K562 (cell line): ENCODE measurements around the gene GABRB3. TPM values are rescaled to one million over a fixed set of nuclear protein-coding genes. Genes with fewer than 3 reads are reported as not detected.

Experiments used
- ATAC-seq: fragments of 200-7000 bp; cut with Tn5 transposase; 3 replicates; pipeline ENCODE4 v1.9.1; 2020; ENCODE audit warnings: moderate library complexity
- BruUV-seq: library from RNA; stranded (reverse); fragments of 400-500 nt; replicated peaks from 2 replicates; lab custom pipeline; 2021; lab: Mats Ljungman, UMichigan
- CTCF ChIA-PET: fragments of 300-600 bp; formaldehyde crosslinking; extraction: SDS; loops from one replicate; lab custom pipeline; 2021; ENCODE audit warnings: low intra/inter-chr PET ratio; lab: Yijun Ruan, JAX
- POLR2A ChIA-PET: fragments of 300-600, 350-650 bp; sonication (Branson Sonifier 250); formaldehyde crosslinking; extraction: SDS; loops from one replicate; lab custom pipeline; 2021; ENCODE audit warnings: antibody characterized with exemption, inconsistent platforms; lab: Yijun Ruan, JAX
- DNase-seq, 4 experiments: peaks; one replicate each; pipeline versions ENCODE4 v3.0.0 to v3.0.0-alpha.2; 2011 to 2018; ENCODE audit warnings: low spot score in 3 of 4, mixed read lengths in 3 of 4; ENCODE audit errors: extremely low read depth in 1 of 4
- FAIRE-seq: peaks from 2 replicates; lab custom pipeline; 2011; peaks lifted over from hg19 to GRCh38; lab: Jason Lieb, UNC
- H2AFZ ChIP-seq: 2 replicates; pipeline ENCODE4 v1.6.0; 2011; ENCODE audit warnings: low read depth, low read length, control low read depth, inconsistent platforms
- H3K27ac ChIP-seq: fragments of 200-600 bp; 3 replicates; pipeline ENCODE4 v1.8.0; 2011; ENCODE audit warnings: low read depth, mild to moderate bottlenecking, control low read depth, inconsistent platforms, low read length, moderate library complexity, mixed read lengths; ENCODE audit errors: extremely low read depth
- H3K27me3 ChIP-seq, 2 experiments: fragments of 300-600 bp in 1 of 2; 2 replicates in 1 of 2; 3 replicates in 1 of 2; pipeline versions ENCODE4 v1.6.0 to v1.8.0; 2011; ENCODE audit warnings: inconsistent platforms in 2 of 2, low read length in 2 of 2, mild to moderate bottlenecking in 1 of 2, mixed read lengths in 1 of 2, moderate library complexity in 1 of 2; ENCODE audit not compliant: control insufficient read depth in 2 of 2, insufficient read depth in 2 of 2
- H3K36me3 ChIP-seq: fragments of 300-600 bp; 3 replicates; pipeline ENCODE4 v1.8.0; 2011; ENCODE audit warnings: mild to moderate bottlenecking, low read length, inconsistent platforms; ENCODE audit not compliant: control insufficient read depth, insufficient read depth
- H3K4me1 ChIP-seq, 2 experiments: fragments of 200-600 bp in 1 of 2; replicated peaks in 1 of 2; 2 replicates in 1 of 2; 3 replicates in 1 of 2; pipeline versions ENCODE4 v1.5.1 to v1.8.0; 2011; ENCODE audit warnings: inconsistent platforms in 2 of 2, low read length in 2 of 2, mild to moderate bottlenecking in 1 of 2, mixed read lengths in 1 of 2, moderate library complexity in 1 of 2; ENCODE audit not compliant: control insufficient read depth in 2 of 2, insufficient read depth in 2 of 2
- H3K4me2 ChIP-seq: 2 replicates; pipeline ENCODE4 v1.6.1; 2011; ENCODE audit warnings: low read length, control low read depth, inconsistent platforms, mixed read lengths; ENCODE audit not compliant: insufficient read depth
- H3K4me3 ChIP-seq: fragments of 200-600 bp; sonication (generic), shearing (Covaris generic); 2 replicates; pipeline ENCODE4 v1.5.1; 2016; ENCODE audit warnings: control low read depth, inconsistent platforms
- H3K79me2 ChIP-seq: fragments of 200-600 bp; 3 replicates; pipeline ENCODE4 v1.8.0; 2011; ENCODE audit warnings: low read length, inconsistent platforms; ENCODE audit not compliant: control insufficient read depth, insufficient read depth
- H3K9ac ChIP-seq, 2 experiments: 2 replicates each; pipeline versions ENCODE4 v1.6.0 to v1.6.1; 2011; ENCODE audit warnings: low read depth in 2 of 2, low read length in 2 of 2, control low read depth in 1 of 2, inconsistent platforms in 1 of 2, mild to moderate bottlenecking in 1 of 2, mixed read lengths in 1 of 2; ENCODE audit not compliant: insufficient read depth in 1 of 2
- H3K9me1 ChIP-seq: one replicate; pipeline ENCODE4 v1.6.0; 2011; ENCODE audit warnings: inconsistent platforms, mild to moderate bottlenecking, low read length, moderate library complexity; ENCODE audit not compliant: control insufficient read depth, insufficient read depth
- H3K9me3 ChIP-seq: replicated peaks from 2 replicates; pipeline ENCODE4 v1.5.1; 2011; ENCODE audit warnings: low read depth, low read length, inconsistent platforms; ENCODE audit not compliant: control insufficient read depth, insufficient read depth
- H4K20me1 ChIP-seq: replicated peaks from 2 replicates; pipeline ENCODE4 v1.6.1; 2011; ENCODE audit warnings: low read length, inconsistent platforms, mixed read lengths; ENCODE audit not compliant: control insufficient read depth, insufficient read depth
- ARHGAP35 ChIP-seq: fragments of 450-650 bp; IDR thresholded peaks from 2 replicates; pipeline ENCODE4 v1.6.1; 2018; ENCODE audit not compliant: partially characterized antibody
- CXXC5 ChIP-seq: fragments of 250-450 bp; sonication (Bioruptor Pico); IDR thresholded peaks from 2 replicates; pipeline ENCODE4 v1.8.0; 2022; ENCODE audit warnings: inconsistent platforms, mild to moderate bottlenecking, moderate library complexity
- GATA2 ChIP-seq: sonication (generic); formaldehyde crosslinking; IDR thresholded peaks from 2 replicates; pipeline ENCODE4 v1.4.0; 2020; ENCODE audit warnings: mild to moderate bottlenecking, missing genetic modification reagents
- HOXB6 ChIP-seq: fragments of 250-450 bp; sonication (Bioruptor Pico); IDR thresholded peaks from 2 replicates; pipeline ENCODE4 v1.5.1; 2022; ENCODE audit warnings: mild to moderate bottlenecking, borderline replicate concordance
- ILF3 ChIP-seq: fragments of 450-650 bp; IDR thresholded peaks from 2 replicates; pipeline ENCODE4 v1.6.1; 2018; ENCODE audit warnings: antibody characterized with exemption, mild to moderate bottlenecking, moderate library complexity, borderline replicate concordance
- IRF2 ChIP-seq: sonication (generic); formaldehyde crosslinking; IDR thresholded peaks from 2 replicates; pipeline ENCODE4 v1.8.1; 2022; ENCODE audit warnings: mild to moderate bottlenecking, missing genetic modification reagents
- WGBS: fragments of 100-300 bp; shearing (Covaris generic); methylation state at CpG from one replicate; pipeline ENCODE4 v1.1.6; 2016; ENCODE audit warnings: low coverage, mixed read lengths; ENCODE audit not compliant: insufficient coverage; ENCODE audit errors: missing lambda C conversion rate; 5-methylcytosine and 5-hydroxymethylcytosine counted together
- in situ Hi-C: fragments of 300-500 bp; cut with MboI; formaldehyde crosslinking; loops from 4 replicates; pipeline ENCODE4 v1.15.0; 2018; ENCODE audit warnings: inconsistent platforms, mixed read lengths
- intact Hi-C: fragments of 100-400 bp; cut with micrococcal nuclease; formaldehyde crosslinking; loops from 2 replicates; pipeline ENCODE4 v1.14.2; 2022
- polyA plus RNA-seq, 8 experiments: library from polyadenylated mRNA; depleted of rRNA in 4 of 8; stranded (reverse) in 5 of 8; unstranded in 3 of 8; fragments of >200 nt; fragmentation: Nextera tagmentation in 2 of 8; fragmentation: Illumina TruSeq in 1 of 8; extraction: Ambion mirVana in 2 of 8; extraction: Trizol in 1 of 8; gene quantifications; 2 replicates each; pipeline versions ENCODE4 v1.2.1 to v1.2.3, GENCODE V29; 2011 to 2014; ENCODE audit warnings: inconsistent platforms in 1 of 8, missing spikeins in 1 of 8
- total RNA-seq, 7 experiments: library from RNA; depleted of rRNA in 6 of 7; stranded (reverse); fragments of >200 nt in 6 of 7; fragmentation: Illumina TruSeq in 2 of 7; extraction: Trizol in 2 of 7; gene quantifications; 2 replicates each; pipeline versions ENCODE4 v1.2.1 to v1.2.3, GENCODE V29; 2011 to 2021; ENCODE audit warnings: low replicate concordance in 1 of 7
- TF ChIP-seq, protein P1 (sequence below): fragments of 450-650 bp; IDR thresholded peaks from 2 replicates; pipeline ENCODE4 v1.7.0; 2016; ENCODE audit warnings: borderline replicate concordance

The GABRB3 gene
- total and polyA plus RNA-seq, 9 of the 15 experiments (the other 6 are each of a cell fraction or from before 2014, with no cell fraction given): 0.09 to 1.4 (median 0.49) TPM

DNA sequence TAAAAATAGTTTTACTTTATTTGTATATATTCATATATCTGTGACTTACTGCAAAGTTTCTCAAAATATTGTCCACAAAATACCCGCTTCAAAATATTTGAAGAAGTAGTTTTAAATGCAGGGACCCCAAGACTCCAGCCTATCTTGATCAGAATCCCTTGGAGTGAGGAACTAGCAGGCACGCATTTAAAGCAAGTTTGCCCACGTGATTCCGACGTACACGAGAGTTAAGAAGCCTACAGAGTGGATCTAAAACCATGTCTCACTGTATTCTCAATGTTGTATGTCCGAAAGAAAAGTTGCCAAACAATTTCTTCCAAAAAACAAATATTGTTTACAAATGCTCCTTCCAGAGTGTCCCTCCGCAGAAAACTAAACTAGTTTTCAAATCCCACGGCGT lies 1.7 kb downstream of the GABRB3 start:
- in situ Hi-C loops: no loop called here

More for the DNA sequence above, 1.7 kb downstream of the GABRB3 start:
- CTCF ChIA-PET: no interaction called here
- BruUV-seq: no TSS peak
- Histone ChIP-seq H3K9me1 (no peaks in the 10 kb centered on the region), H3K27me3 (no peaks in the 10 kb centered on the region), H3K36me3 (no peaks in the 10 kb centered on the region), H2AFZ (no peak overlapping the region), H3K4me3 (no peak overlapping the region), H4K20me1 (no peaks in the 10 kb centered on the region)
- DNase-seq: no peak
- intact Hi-C loops: no loop called here
- no peak for TF ChIP-seq CXXC5 (CRISPR knock-in tag)
- no peak for TF ChIP-seq ARHGAP35
- TF ChIP-seq, protein P1, sequence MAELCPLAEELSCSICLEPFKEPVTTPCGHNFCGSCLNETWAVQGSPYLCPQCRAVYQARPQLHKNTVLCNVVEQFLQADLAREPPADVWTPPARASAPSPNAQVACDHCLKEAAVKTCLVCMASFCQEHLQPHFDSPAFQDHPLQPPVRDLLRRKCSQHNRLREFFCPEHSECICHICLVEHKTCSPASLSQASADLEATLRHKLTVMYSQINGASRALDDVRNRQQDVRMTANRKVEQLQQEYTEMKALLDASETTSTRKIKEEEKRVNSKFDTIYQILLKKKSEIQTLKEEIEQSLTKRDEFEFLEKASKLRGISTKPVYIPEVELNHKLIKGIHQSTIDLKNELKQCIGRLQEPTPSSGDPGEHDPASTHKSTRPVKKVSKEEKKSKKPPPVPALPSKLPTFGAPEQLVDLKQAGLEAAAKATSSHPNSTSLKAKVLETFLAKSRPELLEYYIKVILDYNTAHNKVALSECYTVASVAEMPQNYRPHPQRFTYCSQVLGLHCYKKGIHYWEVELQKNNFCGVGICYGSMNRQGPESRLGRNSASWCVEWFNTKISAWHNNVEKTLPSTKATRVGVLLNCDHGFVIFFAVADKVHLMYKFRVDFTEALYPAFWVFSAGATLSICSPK: no peak
- TF ChIP-seq ILF3: no peak
- TF ChIP-seq HOXB6 (CRISPR knock-in tag): no peak
- TF ChIP-seq GATA2: no peak
- TF ChIP-seq IRF2 (CRISPR knock-in tag): no peak
- TF ChIP-seq, all 486 proteins: peak for 0
- H3K4me2 ChIP-seq: no peak overlapping the region
- H3K4me1 ChIP-seq: no peaks in the 10 kb centered on the region; a peak in 1 of 5 replicates
- ATAC-seq: no peak
- H3K9ac ChIP-seq: no peak overlapping the region
- H3K9me3 ChIP-seq: no peaks in the 10 kb centered on the region
- 0% methylated on average over 10 of the region's 10 CpGs for WGBS
- POLR2A ChIA-PET: no interaction called here
- H3K79me2 ChIP-seq: no peaks in the 10 kb centered on the region
- FAIRE-seq: no peak
- no peak overlapping the region for H3K27ac ChIP-seq
